ENCODE data around the gene ARHGDIB. TPM values are rescaled to one million over a fixed set of nuclear protein-coding genes. Genes with fewer than 3 reads are reported as not detected.

The ARHGDIB gene
- total and polyA plus RNA-seq, 2 experiments from 2014 or later: 3.8 to 6.7 TPM

DNA sequence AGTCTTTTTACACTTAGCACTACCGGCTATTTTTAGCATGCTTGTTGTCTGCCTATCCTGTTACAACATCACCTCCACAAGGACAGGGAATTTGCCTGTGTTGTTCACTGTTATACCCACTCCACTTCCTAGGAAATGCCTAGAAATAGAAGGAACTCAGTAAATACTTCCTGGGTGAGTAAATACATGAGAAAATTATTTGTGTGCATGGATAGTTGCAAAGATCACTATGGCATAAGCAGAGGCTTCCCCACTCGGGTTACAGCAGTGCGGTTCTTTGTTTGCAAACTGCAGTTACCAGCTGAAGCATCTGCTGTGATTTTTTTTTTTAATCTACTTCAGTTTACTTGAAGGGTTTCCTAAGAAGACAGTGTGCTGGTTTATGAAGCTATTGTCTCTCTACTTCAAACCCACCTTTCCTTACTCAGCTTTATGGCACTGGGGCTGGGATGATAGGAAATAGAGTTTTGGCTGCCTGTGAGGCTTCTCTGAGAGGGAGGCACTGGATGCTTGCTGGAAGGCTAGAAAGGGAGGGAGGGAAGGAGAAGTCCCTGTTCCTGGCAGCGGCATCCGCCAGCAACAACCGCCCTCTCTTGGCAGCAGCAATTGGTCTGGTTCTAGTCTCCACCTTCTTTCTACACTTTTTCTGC is 40.5 kb upstream of the ARHGDIB start:
- H3K27me3 ChIP-seq: no peaks in the 10 kb centered on the region
- no peak overlapping the region for H3K4me3 ChIP-seq
- H3K36me3 ChIP-seq: no peaks in the 10 kb centered on the region
- no peaks in the 10 kb centered on the region for H3K9me3 ChIP-seq (ENCODE audit: low read depth)
- peaks cover 25% of the 10 kb centered on the region for H3K4me1 ChIP-seq (ENCODE audit: low read depth)
- TF ChIP-seq, protein P1, sequence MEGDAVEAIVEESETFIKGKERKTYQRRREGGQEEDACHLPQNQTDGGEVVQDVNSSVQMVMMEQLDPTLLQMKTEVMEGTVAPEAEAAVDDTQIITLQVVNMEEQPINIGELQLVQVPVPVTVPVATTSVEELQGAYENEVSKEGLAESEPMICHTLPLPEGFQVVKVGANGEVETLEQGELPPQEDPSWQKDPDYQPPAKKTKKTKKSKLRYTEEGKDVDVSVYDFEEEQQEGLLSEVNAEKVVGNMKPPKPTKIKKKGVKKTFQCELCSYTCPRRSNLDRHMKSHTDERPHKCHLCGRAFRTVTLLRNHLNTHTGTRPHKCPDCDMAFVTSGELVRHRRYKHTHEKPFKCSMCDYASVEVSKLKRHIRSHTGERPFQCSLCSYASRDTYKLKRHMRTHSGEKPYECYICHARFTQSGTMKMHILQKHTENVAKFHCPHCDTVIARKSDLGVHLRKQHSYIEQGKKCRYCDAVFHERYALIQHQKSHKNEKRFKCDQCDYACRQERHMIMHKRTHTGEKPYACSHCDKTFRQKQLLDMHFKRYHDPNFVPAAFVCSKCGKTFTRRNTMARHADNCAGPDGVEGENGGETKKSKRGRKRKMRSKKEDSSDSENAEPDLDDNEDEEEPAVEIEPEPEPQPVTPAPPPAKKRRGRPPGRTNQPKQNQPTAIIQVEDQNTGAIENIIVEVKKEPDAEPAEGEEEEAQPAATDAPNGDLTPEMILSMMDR (IDR thresholded peaks at IDR 0.05; ENCODE audit: low read depth, low read length): no peak
- peak; percentile 50 to 77 for DNase-seq (ENCODE audit: low read depth in 1 of 2, low spot score in 1 of 2)
- peak overlapping the region; percentile 20 for H3K27ac ChIP-seq

DNA sequence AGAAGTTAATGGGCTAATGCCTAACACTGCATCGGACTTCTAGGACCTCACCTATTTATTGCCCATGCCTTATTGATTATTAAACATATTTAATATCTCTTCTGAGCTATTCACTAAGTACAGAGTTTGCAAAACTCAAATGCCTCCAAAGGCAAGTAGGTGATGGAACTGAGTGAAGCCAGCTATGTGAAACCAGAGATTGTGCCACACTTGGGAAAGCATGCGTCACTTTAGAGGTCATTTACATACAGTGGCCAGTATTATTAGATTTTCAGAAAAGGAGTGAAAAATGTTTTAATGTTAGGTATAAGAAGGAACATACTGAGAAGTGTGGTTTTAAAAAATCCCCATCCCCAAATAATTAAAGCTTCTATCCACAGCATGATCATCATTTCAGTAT is 39.2 kb upstream of the ARHGDIB start:
- DNase-seq (ENCODE audit: low read depth in 1 of 2, low spot score in 1 of 2): no peak
- Histone ChIP-seq H3K36me3 (no peaks in the 10 kb centered on the region), H3K4me1 (ENCODE audit: low read depth) (peaks cover 25% of the 10 kb centered on the region), H3K27me3 (no peaks in the 10 kb centered on the region), H3K4me3 (no peak overlapping the region), H3K9me3 (ENCODE audit: low read depth) (no peaks in the 10 kb centered on the region), H3K27ac (no peak overlapping the region)
- TF ChIP-seq, protein P1 (IDR thresholded peaks at IDR 0.05; ENCODE audit: low read depth, low read length): no peak

DNA sequence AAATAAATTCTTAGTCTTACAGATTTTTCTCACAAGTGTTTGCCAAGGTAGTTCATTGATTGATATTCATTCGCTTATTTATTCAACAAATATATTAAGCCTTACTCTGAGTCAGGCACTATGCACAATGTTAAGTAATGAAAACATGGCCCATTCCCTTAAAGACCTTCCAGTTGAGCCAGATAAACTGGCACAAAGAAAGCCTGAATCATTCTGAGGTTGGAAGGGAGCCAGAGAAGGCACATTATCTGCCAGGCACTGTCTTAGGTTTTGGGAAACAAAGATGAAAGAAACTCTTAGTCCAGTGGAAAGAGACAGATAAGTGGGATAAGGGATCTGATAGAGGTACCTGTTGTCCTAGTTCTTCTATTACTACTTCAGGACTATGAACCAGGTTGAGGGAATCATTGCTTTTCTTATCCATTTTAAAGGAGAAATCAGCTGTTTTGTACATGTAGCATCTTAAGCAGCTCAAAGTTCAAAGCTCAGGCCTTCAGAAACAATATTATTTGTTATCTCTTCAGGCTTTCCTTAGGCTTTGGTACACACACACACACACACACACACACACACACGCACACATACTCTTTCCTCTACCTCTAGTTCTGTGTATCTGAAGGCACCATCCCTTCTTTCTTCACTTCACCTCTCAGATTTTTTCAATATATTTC is 38.4 kb upstream of the ARHGDIB start:
- DNase-seq (ENCODE audit: low read depth in 1 of 2, low spot score in 1 of 2): no peak
- Histone ChIP-seq H3K4me1 (ENCODE audit: low read depth) (peaks cover 25% of the 10 kb centered on the region), H3K27me3 (no peaks in the 10 kb centered on the region), H3K9me3 (ENCODE audit: low read depth) (no peaks in the 10 kb centered on the region), H3K27ac (no peak overlapping the region), H3K4me3 (no peak overlapping the region), H3K36me3 (no peaks in the 10 kb centered on the region)
- TF ChIP-seq, protein P1 (IDR thresholded peaks at IDR 0.05; ENCODE audit: low read depth, low read length): no peak

DNA sequence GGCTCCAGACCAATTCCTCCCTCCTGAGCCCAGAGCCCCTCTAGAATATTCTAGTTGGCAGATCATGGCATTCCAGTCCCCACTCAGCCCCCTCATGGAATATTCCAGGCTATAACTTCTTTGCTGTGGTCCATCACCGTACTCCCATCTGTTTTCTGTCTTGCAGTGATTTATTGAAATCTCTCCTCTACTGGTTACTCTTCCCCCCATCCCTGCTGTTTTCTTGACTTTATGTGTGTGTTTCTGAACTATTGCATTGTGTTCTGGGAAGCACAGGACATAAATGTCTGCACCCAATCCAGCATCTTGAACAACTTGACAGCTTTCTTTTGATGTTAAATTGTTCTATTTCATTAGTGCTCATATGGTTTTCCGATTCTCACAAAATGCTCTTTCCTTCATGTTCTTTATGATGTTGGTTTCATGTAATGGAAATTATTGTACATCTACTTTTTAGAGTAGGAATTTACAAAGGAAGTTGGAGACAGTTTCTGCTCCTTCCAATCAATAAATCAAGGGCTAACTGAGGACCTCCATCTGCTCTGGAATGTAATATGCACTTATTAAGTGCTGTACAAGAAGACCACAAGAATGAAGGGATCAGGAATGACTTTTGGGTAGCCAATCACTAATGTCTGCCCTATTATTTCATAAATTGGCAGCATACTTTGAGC is 37.8 kb upstream of the ARHGDIB start:
- no peaks in the 10 kb centered on the region for H3K36me3 ChIP-seq
- H3K27me3 ChIP-seq: no peaks in the 10 kb centered on the region
- TF ChIP-seq, protein P1 (IDR thresholded peaks at IDR 0.05; ENCODE audit: low read depth, low read length): no peak
- no peaks in the 10 kb centered on the region for H3K9me3 ChIP-seq (ENCODE audit: low read depth)
- DNase-seq (ENCODE audit: low read depth in 1 of 2, low spot score in 1 of 2): no peak
- no peak overlapping the region for H3K27ac ChIP-seq
- H3K4me3 ChIP-seq: no peak overlapping the region
- peaks cover 20% of the 10 kb centered on the region for H3K4me1 ChIP-seq (ENCODE audit: low read depth)

DNA sequence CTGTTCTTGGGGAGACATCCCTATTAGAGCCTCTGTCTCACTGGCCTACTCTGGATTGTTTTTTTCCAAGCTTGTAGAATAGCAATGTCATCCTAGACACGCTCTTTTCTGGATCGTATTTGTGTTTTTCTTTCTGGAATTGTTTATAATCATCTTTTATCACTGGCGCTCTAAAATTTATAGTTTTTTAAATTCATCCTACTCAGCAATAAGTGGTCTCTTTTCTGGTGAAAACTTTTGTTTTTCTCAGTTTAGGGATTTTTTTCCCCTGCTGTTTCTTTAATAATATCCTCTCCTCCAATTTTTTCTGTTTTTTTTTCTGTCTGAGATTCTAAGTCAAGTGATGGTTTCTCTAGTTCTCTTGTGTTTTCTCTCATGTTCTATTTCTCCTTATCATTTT is 36.6 kb upstream of the ARHGDIB start:
- no peaks in the 10 kb centered on the region for H3K36me3 ChIP-seq
- H3K4me1 ChIP-seq (ENCODE audit: low read depth): peaks cover 14% of the 10 kb centered on the region
- TF ChIP-seq, protein P1 (IDR thresholded peaks at IDR 0.05; ENCODE audit: low read depth, low read length): no peak
- no peak overlapping the region for H3K4me3 ChIP-seq
- H3K9me3 ChIP-seq (ENCODE audit: low read depth): no peaks in the 10 kb centered on the region
- no peak overlapping the region for H3K27ac ChIP-seq
- DNase-seq (ENCODE audit: low read depth in 1 of 2, low spot score in 1 of 2): no peak
- H3K27me3 ChIP-seq: no peaks in the 10 kb centered on the region
